SH-SY5Y (cell line): ENCODE measurements around the gene OR10H1.

ENCODE experiments used
- GATA2 ChIP-seq: IDR thresholded peaks from 2 replicates; pipeline ENCODE4 v1.6.1; 2011; ENCODE audit warnings: mild to moderate bottlenecking, low read depth, low read length
- GATA3 ChIP-seq: IDR thresholded peaks from 2 replicates; pipeline ENCODE4 v1.6.1; 2011; ENCODE audit warnings: low read depth, mild to moderate bottlenecking, low read length, moderate library complexity

DNA sequence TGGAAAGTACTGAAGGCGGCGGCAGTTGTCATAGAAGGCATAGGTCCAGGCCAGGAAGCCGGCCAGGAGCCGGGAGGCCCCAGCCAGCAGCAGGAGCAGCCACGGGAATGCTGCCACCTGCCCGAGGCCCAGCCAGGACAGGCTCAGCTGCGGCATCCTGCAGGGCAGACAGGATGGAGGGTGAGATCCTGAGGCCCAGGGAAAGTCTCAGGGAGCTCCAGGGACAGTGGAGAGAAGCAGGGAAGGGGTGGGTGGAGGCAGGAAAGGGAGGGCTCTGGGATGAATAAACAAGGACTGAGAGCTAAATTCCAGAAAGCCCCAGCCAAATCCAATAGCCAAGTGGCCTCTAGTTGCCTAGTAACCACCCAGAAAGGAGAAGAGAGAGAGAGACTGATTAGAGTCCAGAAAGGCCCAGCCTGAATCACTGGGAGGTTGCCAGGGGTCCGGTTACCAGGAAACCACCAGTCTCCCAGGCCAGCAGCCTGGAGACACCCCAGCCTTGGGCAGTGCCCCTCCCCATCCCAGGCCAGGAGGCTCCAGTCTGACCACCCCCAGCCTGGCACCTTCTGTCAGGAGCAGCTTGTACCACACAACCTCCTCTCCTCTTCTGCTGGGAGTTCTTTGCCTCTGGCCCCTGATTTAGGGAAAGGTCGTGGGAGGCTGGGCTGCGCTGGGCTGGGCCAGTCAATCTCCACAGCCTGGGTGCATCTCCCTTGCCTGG, 35.5 kb downstream of the OR10H1 start:
- TF ChIP-seq GATA2: no peak
- no peak for TF ChIP-seq GATA3
